Activated naive CD4-positive, alpha-beta T cell treated with anti-CD3 and anti-CD28 coated beads, Interleukin-2, amount 50 U/mL, for 72 hours (primary cell): Measurements from ENCODE around the gene WDR27. TPM values are rescaled to one million over a fixed set of nuclear protein-coding genes. Genes with fewer than 3 reads are reported as not detected.
"Not testable (repeated sequence)": the region's sequence is repeated elsewhere in the genome, so short reads cannot be mapped to it uniquely, and the experiment has no call there.

ENCODE experiments used
- ATAC-seq, 2 donors: fragments of 150-1000 bp; cut with Tn5 transposase; 2 replicates each; pipeline ENCODE4 v1.10.0; 2021; ENCODE audit warnings: mild to moderate bottlenecking in 2 of 2, moderate library complexity in 2 of 2
- DNase-seq, 2 donors: peaks; one replicate each; pipeline ENCODE4 v3.0.0; 2021 to 2022; ENCODE audit warnings: low spot score in 2 of 2
- H3K27ac Mint-ChIP-seq, 2 donors: one replicate each; pipeline ENCODE4 v1.8.0; 2022; ENCODE audit warnings: mild to moderate bottlenecking in 2 of 2, mixed read lengths in 2 of 2
- H3K36me3 Mint-ChIP-seq, 2 donors: one replicate each; pipeline ENCODE4 v1.8.0; 2022; ENCODE audit warnings: mixed read lengths in 2 of 2
- H3K9me3 Mint-ChIP-seq, 2 donors: one replicate each; pipeline ENCODE4 v1.8.0; 2022; ENCODE audit warnings: mixed read lengths in 2 of 2
- total RNA-seq, 2 donors: library from RNA; stranded (reverse); gene quantifications; one replicate each; pipeline ENCODE4 v1.2.3, GENCODE V29; 2022

Gene WDR27
- total RNA-seq, 2 donors from 2014 or later: 28.9 to 48.1 TPM

DNA sequence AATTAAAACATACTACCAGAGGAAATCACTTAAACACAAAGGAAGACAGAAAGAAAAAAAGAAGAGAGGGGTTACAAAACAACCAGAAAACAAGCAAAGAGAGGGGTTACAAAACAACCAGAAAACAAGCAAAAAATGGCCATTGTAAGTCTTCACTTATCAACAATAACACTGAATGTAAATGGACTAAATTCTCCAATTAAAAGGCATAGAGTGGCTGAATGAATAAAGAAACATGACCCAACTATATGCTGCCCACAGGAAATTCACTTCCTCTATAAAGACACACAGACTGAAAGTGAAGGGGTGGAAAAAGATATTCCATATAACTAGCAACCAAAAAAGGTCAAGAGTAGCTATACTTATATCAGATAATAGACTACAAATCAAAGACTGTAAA lies 180.0 kb downstream of the WDR27 start:
- H3K9me3 Mint-ChIP-seq: peaks cover 11 to 19% of the 10 kb centered on the region in 2 donors
- peaks cover 21 to 24% of the 10 kb centered on the region in 2 donors for H3K36me3 Mint-ChIP-seq
- DNase-seq (no peak), ATAC-seq (no peak)
- H3K27ac Mint-ChIP-seq: no peak overlapping the region

DNA sequence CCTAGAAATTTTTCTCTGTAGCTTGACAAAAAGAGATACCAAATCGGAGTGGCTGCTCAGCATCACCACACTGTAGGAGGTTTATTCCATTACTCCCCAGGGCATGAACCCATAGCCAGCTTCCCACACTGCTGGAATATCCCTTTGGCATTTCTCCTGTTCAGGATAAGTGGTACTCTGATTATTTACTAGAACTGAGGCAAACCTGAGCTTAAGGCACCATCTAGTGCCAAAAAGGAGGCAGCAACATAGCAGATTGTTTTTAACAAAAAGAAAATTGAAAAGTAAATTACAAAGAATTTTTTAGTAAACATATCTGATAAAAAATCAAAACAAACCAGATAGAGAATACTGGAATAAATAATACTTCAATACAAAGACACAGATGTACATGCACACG lies 181.7 kb downstream of the WDR27 start:
- Mint-ChIP-seq H3K27ac (no peak overlapping the region), H3K36me3 (peaks cover 21 to 24% of the 10 kb centered on the region in 2 donors), H3K9me3 (peaks cover 11 to 19% of the 10 kb centered on the region in 2 donors)
- ATAC-seq (no peak), DNase-seq (no peak)

DNA sequence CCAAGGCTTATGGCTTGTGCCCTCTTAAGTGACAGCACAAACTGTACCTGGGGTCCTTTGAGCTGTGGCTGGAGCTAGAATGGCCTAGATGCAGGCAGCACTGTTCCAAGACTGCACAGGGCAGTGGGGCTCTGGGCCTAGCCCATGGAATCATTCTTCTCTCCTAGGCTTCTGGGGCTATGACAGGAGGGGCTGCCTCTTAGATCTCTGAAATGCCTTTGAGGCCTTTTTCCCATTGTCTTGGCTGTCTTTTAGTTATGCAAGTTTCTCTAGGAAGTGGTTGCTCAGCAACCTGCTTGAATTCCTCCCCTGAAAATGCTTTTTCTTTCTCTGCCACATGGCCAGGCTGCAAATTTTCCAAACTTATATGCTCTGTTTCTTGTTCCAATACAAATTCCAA lies 183.4 kb downstream of the WDR27 start:
- ATAC-seq (no peak), DNase-seq (no peak)
- Mint-ChIP-seq H3K27ac (no peak overlapping the region), H3K36me3 (peaks cover 21 to 24% of the 10 kb centered on the region in 2 donors), H3K9me3 (peaks cover 11 to 19% of the 10 kb centered on the region in 2 donors)

DNA sequence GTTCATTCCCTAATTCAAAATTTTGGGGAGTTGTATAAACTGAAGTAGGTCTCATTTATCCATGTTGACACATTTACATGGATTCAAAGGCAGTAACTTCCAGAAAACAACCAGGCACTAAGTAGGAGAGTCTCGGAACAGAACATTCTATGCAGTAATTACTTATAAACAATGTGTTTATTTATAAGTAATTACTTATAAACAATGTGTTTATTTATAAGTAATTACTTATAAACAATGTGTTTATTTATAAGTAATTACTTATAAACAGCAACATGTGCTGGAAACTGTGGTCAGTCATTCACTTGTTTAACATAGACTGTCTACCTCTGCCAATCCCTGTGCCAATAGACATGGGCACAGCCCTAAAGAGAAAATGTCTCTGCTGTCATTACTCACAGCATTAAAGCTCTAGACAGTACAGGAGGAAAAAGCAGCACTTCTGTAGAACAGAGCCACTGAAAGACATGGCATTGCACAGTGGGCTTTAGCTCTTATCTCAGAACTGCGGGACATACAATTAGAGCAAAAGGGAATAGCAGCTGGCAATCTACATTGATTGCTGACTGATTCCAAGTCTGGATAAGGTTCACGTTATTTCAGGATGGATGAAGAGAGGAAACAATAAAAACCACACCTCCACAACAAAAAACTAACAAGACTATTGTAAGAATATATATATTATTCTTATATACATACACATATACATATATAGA lies 188.2 kb downstream of the WDR27 start:
- H3K9me3 Mint-ChIP-seq: peaks cover under 1 to 1% of the 10 kb centered on the region in 2 donors
- no peak overlapping the region for H3K27ac Mint-ChIP-seq
- ATAC-seq (no peak), DNase-seq (no peak)
- H3K36me3 Mint-ChIP-seq: peaks cover 2 to 9% of the 10 kb centered on the region in 2 donors

DNA sequence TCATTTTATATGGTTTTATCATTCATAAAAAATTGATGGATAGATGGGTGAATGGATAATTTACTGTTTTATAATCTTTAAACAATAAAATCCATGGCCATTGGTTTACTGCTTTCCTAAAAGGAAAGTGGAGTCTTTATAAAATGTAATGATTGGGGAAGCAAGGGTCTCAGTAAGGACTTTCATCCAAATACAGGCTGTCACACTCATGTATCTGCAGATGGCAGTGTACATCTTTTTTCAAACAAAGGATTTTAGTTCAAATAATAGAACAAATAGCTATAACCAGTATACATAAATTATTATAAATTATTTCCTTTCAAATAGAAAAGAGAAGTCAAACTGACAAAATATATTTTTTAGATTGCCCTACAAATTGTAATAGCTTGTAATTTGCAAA lies 190.0 kb downstream of the WDR27 start:
- H3K27ac Mint-ChIP-seq, H3K36me3 Mint-ChIP-seq, DNase-seq, H3K9me3 Mint-ChIP-seq, ATAC-seq: not testable (repeated sequence)

DNA sequence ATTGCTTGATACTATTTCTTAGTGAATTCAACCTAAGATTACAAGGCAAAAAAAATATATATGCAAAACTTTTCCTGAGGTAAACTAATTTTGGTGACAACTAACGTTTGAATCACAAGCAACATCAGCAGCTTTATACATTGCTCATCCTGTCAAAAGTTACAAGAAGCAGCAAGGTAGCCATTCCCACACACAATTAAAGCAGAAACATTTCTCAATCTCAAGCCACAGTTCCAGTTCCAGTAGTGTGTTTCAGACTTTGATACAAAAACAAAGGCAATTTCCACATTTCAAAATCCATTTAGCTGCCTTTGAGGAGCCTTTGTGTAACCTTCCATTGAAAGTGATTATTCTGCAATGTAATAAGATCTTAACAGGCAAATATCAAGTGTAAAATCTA lies 191.0 kb downstream of the WDR27 start:
- no peaks in the 10 kb centered on the region for H3K9me3 Mint-ChIP-seq
- no peak overlapping the region for H3K27ac Mint-ChIP-seq
- no peak for ATAC-seq
- H3K36me3 Mint-ChIP-seq: peaks cover 8 to 9% of the 10 kb centered on the region in 2 donors
- DNase-seq: no peak

DNA sequence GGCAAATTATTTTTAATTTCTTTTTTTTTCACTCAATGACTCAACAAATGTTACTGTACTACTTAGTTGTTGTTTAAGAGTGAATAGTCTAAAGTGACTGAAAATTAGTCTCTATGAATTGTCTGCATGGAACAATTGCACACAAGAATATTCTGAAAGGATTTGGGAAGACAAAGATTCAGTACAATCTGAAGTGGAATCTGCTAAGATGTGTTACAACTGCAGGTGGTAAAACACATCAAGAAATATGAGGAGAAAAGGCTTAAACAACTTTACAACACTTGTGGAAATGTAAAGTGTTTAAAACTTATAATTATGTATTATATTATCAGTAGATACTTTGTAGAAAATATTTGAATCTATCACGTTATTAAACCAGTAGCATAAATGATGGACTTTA lies 193.4 kb downstream of the WDR27 start:
- H3K36me3 Mint-ChIP-seq: peaks cover 8 to 9% of the 10 kb centered on the region in 2 donors
- DNase-seq: no peak
- no peak for ATAC-seq
- no peak overlapping the region for H3K27ac Mint-ChIP-seq
- H3K9me3 Mint-ChIP-seq: no peaks in the 10 kb centered on the region

DNA sequence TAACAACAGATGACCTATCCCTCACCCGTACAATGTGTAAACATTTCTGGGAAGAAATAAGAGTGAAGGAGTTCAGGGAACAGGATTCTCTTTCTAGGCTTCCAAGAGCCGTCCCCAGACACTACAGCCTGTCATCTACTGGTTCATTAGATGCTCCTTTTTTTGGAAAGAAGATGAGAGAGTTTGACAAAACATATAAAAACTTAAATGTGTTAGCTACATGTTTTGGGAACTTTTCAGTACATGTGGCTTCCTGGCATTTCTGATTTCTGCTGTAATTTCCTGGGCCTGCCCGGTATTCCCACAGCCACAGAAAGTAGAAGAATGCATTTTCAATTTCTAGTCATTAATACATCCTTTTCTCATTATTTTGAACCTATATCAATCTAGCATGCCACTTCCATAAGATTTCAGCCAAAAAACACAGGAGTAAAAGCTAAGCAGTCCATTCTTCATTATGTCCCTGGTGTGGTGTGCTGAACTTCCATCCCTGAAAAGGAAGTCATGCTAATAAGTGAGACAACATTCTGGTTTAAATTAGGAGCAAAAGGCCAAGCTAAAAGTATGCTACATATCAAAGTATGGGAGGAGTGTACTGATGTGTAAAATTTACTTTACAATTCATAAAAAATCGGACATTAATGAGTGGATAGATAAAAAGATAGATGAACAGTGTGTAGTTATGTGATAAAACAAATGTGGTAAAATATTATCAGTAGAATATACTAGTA lies 198.2 kb downstream of the WDR27 start:
- H3K36me3 Mint-ChIP-seq: peaks cover 8 to 9% of the 10 kb centered on the region in 2 donors

DNA sequence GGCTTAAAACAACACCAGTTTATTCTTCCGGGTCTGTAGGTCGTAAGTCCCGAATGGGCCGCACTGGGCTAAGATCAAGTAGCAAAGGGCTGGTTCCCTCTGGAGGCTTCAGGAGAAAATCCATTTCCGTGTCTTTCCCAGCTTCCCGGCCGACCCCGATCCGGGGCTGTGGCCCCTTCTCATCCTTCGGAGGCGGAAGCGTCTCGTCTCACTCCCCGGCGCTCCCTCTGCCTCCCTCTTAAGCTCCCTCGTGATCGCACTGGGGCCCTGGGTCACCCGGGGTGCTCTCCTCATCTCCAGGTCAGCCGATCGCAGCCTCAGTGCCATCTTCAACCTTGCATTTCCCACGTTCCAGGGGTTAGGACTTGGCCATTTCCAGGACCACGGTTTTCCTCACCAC lies 199.4 kb downstream of the WDR27 start:
- DNase-seq (no peak), ATAC-seq (no peak)
- H3K36me3 Mint-ChIP-seq: no peaks in the 10 kb centered on the region
- peak overlapping the region in 1 of 2 donors; percentile 33 for H3K27ac Mint-ChIP-seq
- H3K9me3 Mint-ChIP-seq: no peaks in the 10 kb centered on the region

More for the DNA sequence above, 198.2 kb downstream of the WDR27 start:
- ATAC-seq (no peak), DNase-seq (no peak)
- H3K27ac Mint-ChIP-seq: no peak overlapping the region
- no peaks in the 10 kb centered on the region for H3K9me3 Mint-ChIP-seq

DNA sequence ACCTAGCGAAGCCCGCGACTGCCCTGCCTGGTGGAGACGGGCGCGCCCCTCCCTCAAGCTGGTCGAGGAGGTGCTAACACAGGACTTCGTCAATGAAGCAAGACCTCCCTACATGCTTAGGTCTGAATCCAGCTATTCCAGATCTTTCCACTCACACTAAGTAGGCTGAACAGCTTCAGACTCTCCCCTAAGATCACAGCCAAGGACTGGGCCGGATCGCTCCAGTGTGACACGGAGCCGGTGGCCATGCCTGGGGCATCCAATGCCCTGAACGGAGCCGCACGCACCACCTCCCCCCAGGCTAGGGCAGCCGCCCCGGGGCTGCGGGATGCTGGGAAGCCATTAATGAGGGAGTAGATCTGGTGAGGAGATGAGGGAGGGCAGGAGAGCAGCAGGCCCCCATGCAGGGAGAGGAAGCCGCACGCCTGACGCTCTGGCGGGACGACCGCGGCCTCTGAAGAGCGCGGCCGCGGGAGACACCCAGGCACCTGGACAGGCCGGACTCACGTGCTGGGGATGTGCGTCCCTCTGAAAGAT lies 200.0 kb downstream of the WDR27 start:
- H3K36me3 Mint-ChIP-seq: no peaks in the 10 kb centered on the region
- DNase-seq (no peak), ATAC-seq (no peak)
- H3K27ac Mint-ChIP-seq: no peak overlapping the region
- H3K9me3 Mint-ChIP-seq: no peaks in the 10 kb centered on the region

DNA sequence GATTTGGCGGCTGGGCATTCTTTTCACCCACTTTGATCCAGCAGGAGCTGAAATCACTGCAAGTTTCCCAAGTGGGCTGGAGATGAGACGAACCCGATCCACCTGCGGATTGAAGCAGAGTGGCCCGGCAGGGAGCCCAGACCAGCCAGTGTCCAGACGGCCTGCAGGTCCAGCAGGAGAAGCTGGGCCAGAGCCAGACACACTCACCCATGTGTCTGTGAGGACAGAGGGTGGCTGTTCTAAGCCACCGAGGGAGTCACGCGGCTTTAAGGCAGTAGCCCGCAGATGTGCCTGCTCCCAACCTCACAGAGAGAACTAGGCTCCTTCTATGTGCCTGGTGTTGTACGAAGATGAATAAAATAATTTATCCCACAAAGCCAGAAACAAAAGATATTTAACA lies 200.7 kb downstream of the WDR27 start:
- DNase-seq: no peak
- no peak overlapping the region for H3K27ac Mint-ChIP-seq
- ATAC-seq: no peak
- H3K36me3 Mint-ChIP-seq: no peaks in the 10 kb centered on the region
- H3K9me3 Mint-ChIP-seq: no peaks in the 10 kb centered on the region

DNA sequence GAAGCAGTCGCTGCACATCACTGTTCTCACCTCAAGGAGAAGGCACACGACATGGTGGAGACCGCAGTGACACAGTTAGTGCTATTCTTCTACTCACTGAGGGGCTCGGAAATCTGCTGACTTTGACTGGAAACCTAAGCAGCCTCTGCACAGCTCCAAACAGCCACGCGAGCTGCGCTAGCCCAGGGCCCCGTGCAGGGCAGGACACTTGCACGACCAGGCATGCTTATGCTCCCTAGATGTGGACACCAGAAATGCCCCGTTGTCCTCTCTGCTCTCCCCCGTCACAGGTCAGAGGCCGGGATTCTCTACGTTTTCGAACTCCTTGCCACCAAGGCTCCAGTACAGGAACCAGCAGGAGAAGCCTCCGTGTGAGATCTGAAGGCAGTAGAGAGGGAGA lies 201.1 kb downstream of the WDR27 start:
- no peaks in the 10 kb centered on the region for H3K9me3 Mint-ChIP-seq
- H3K27ac Mint-ChIP-seq: no peak overlapping the region
- DNase-seq: no peak
- ATAC-seq: no peak
- no peaks in the 10 kb centered on the region for H3K36me3 Mint-ChIP-seq

DNA sequence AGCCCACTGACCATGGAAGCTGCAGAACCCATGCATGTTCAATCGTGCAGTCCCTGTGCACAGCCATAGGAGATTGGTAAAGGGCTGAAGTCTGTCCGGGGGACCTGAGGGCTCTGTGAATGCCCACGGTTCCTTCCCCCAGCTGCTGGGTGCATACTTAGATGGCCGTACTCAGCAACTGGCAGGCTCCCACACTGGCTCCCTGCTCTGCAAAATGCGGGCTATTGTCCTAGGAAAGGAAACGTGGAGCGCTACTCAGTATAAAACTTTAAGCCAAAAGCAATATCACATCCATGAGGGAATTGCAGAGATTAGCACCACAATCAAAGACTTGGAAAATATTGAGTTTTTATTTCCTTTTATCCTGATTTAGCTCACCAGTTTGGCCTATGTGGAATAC lies 202.0 kb downstream of the WDR27 start:
- ATAC-seq: no peak
- H3K36me3 Mint-ChIP-seq: no peaks in the 10 kb centered on the region
- no peak for DNase-seq
- H3K9me3 Mint-ChIP-seq: no peaks in the 10 kb centered on the region
- H3K27ac Mint-ChIP-seq: no peak overlapping the region

DNA sequence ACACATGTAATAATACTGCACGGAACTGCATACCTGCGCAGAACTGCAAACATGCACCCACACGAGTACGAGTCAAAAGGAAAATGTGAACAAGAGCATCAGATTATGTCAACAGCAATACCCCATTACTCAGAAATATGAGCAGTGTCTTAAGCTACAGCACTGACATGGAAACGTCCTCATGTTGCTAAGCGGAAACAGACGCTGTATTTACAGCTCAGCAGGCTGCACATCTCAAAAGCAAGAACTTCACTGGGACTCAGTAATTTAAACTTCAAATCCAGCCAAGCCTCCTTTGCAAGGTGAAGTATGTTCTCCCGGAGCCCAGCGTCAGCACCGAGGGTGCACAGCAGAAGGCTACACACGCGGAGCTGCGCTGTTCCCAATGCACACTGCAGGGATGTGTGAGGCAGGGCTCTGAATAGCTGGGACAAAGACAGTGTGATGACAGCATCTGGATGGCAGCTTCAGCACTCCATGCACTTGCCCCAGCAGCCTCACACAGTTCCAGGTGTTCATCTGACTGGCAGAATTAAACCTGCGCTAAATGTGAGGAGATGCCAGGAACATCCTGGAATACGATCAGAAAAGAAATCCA lies 202.8 kb downstream of the WDR27 start:
- ATAC-seq (no peak), DNase-seq (no peak)
- no peak overlapping the region for H3K27ac Mint-ChIP-seq
- H3K36me3 Mint-ChIP-seq: no peaks in the 10 kb centered on the region
- H3K9me3 Mint-ChIP-seq: no peaks in the 10 kb centered on the region

DNA sequence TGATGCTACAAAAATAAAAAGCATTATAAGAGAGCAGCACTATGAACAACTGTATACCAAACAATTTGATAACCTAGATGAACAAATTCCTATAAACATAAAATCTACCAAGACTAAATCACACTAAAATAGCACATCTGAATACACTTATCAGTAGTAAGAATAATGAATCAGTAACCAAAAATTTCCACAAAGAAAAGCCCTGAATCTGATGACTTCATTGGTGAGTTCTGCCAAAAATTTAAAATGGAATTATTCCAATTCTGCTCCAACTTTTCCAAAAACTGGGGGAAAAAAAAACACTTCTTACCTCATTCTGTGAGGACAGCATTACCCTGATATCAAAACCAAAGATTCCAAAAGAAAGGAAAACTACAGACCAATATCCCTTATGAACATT lies 206.2 kb downstream of the WDR27 start:
- no peaks in the 10 kb centered on the region for H3K9me3 Mint-ChIP-seq
- H3K36me3 Mint-ChIP-seq: no peaks in the 10 kb centered on the region
- no peak overlapping the region for H3K27ac Mint-ChIP-seq

DNA sequence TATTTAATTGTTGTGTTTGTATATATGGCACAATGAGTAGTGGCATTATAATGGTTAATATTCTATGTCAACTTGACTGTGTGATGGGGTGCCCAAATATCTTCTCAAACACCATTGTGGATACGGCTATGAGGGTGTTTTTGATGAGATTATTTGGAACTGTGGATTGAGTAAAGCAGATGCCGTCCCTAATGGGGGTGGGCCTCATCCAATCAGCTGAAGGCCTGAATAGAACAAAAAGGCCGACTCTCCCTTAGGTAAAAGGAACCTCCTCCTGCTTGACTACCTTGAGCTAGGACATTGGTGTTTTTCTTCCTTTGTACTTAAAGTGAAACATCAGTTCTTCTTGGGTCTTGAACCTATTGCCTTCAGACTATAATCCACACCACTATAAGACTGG lies 207.8 kb downstream of the WDR27 start:
- DNase-seq (no peak), ATAC-seq (no peak)
- Mint-ChIP-seq H3K36me3 (no peaks in the 10 kb centered on the region), H3K9me3 (no peaks in the 10 kb centered on the region), H3K27ac (no peak overlapping the region)

More for the DNA sequence above, 206.2 kb downstream of the WDR27 start:
- DNase-seq (no peak), ATAC-seq (no peak)

DNA sequence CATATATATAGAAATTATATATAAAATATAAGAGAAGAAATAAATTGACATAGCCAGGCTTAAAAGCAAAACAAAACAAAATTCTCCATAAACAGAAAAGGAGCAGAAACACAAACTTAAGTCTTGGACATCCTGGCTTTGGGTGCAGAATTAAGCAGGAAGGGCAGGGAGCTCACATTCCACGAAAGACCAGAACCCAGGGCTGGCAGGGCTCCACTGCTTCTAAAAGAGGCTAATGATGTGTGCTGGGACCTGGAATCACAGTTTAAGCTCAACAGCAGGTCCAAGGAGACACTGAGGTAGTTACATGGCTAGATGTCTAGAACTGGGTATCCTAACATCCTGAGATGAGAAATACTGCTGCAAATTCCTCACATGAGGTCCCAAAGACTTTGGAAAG lies 210.3 kb downstream of the WDR27 start:
- DNase-seq (no peak), ATAC-seq (no peak)
- Mint-ChIP-seq H3K27ac (no peak overlapping the region), H3K36me3 (no peaks in the 10 kb centered on the region), H3K9me3 (no peaks in the 10 kb centered on the region)
